ENCODE measurements around the gene MRPS6. TPM values are rescaled to one million over a fixed set of nuclear protein-coding genes. Genes with fewer than 3 reads are reported as not detected.

The MRPS6 gene
- total RNA-seq, 2 donors from 2014 or later: 154 to 193 TPM

- ATAC-seq (replicated peaks in 1 of 2) (no peak), DNase-seq (no peak)
- H3K4me1 Mint-ChIP-seq (ENCODE audit: low read depth): peaks cover 61% of the 10 kb centered on the region
- H3K27me3 Mint-ChIP-seq (ENCODE audit: low read depth): no peaks in the 10 kb centered on the region
- H3K27ac Mint-ChIP-seq: no peak overlapping the region
- no peak overlapping the region for H3K4me3 Mint-ChIP-seq
- H3K36me3 Mint-ChIP-seq (ENCODE audit: insufficient read depth in 2 of 2): peaks cover 13 to 18% of the 10 kb centered on the region in 2 donors
- H3K9me3 Mint-ChIP-seq: no peaks in the 10 kb centered on the region
These were observed 43.2 kb downstream of the MRPS6 start for GRCh38 chr21:34116569-34116968.

- DNase-seq (no peak), ATAC-seq (replicated peaks in 1 of 2) (no peak)
- H3K27me3 Mint-ChIP-seq (ENCODE audit: low read depth): no peaks in the 10 kb centered on the region
- H3K9me3 Mint-ChIP-seq: peaks cover 5% of the 10 kb centered on the region in 2 donors
- peaks cover 56% of the 10 kb centered on the region for H3K4me1 Mint-ChIP-seq (ENCODE audit: low read depth)
- no peak overlapping the region for H3K27ac Mint-ChIP-seq
- peaks cover 12 to 32% of the 10 kb centered on the region in 2 donors for H3K36me3 Mint-ChIP-seq (ENCODE audit: insufficient read depth in 2 of 2)
- no peak overlapping the region for H3K4me3 Mint-ChIP-seq
These were observed 47.5 kb downstream of the MRPS6 start for GRCh38 chr21:34120867-34121266.

DNA sequence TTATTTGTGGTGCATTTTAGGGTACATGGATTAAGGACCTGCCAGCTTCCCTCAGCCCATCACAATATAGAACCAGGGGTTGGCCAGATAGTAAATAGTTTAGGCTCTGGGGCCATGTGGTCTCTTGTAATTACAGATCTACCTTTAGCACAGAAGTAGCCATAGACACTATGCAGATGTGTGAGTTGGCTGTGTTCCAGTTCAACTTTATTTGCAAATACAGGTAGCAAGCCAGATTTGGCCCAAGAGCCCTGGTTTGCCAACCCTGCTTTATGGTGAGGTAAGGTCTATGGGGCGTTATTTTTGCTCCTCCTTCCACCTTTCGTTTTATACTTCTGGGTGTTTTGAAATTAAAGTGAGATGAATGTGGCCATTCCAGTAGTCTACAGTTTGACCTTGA is 48.7 kb downstream of the MRPS6 start:
- no peak overlapping the region for H3K4me3 Mint-ChIP-seq
- H3K36me3 Mint-ChIP-seq (ENCODE audit: insufficient read depth in 2 of 2): peaks cover 11 to 34% of the 10 kb centered on the region in 2 donors
- no peaks in the 10 kb centered on the region for H3K27me3 Mint-ChIP-seq (ENCODE audit: low read depth)
- no peak overlapping the region for H3K27ac Mint-ChIP-seq
- peaks cover 58% of the 10 kb centered on the region for H3K4me1 Mint-ChIP-seq (ENCODE audit: low read depth)
- ATAC-seq (replicated peaks in 1 of 2) (no peak), DNase-seq (no peak)
- H3K9me3 Mint-ChIP-seq: peaks cover 5% of the 10 kb centered on the region in 2 donors

GRCh38 chr21:34123609-34124008 is 50.2 kb downstream of the MRPS6 start:
- H3K4me3 Mint-ChIP-seq: no peak overlapping the region
- H3K9me3 Mint-ChIP-seq: peaks cover 5% of the 10 kb centered on the region in 2 donors
- H3K4me1 Mint-ChIP-seq (ENCODE audit: low read depth): peaks cover 70% of the 10 kb centered on the region
- peaks cover 8 to 29% of the 10 kb centered on the region in 2 donors for H3K36me3 Mint-ChIP-seq (ENCODE audit: insufficient read depth in 2 of 2)
- ATAC-seq (replicated peaks in 1 of 2) (no peak), DNase-seq (no peak)
- no peak overlapping the region for H3K27ac Mint-ChIP-seq
- no peaks in the 10 kb centered on the region for H3K27me3 Mint-ChIP-seq (ENCODE audit: low read depth)

- Mint-ChIP-seq H3K27me3 (ENCODE audit: low read depth) (no peaks in the 10 kb centered on the region), H3K9me3 (peaks cover 5% of the 10 kb centered on the region in 2 donors), H3K36me3 (ENCODE audit: insufficient read depth in 2 of 2) (peaks cover 12 to 38% of the 10 kb centered on the region in 2 donors), H3K4me1 (ENCODE audit: low read depth) (peaks cover 84% of the 10 kb centered on the region), H3K4me3 (no peak overlapping the region), H3K27ac (no peak overlapping the region)
- DNase-seq (no peak), ATAC-seq (replicated peaks in 1 of 2) (no peak)
These were observed 52.9 kb downstream of the MRPS6 start for GRCh38 chr21:34126269-34126668.

GRCh38 chr21:34126691-34127090 is 53.3 kb downstream of the MRPS6 start:
- ATAC-seq (replicated peaks in 1 of 2) (no peak), DNase-seq (no peak)
- Mint-ChIP-seq H3K4me3 (no peak overlapping the region), H3K27ac (no peak overlapping the region), H3K27me3 (ENCODE audit: low read depth) (no peaks in the 10 kb centered on the region), H3K36me3 (ENCODE audit: insufficient read depth in 2 of 2) (peaks cover 14 to 36% of the 10 kb centered on the region in 2 donors), H3K4me1 (ENCODE audit: low read depth) (peaks cover 84% of the 10 kb centered on the region), H3K9me3 (peaks cover 5% of the 10 kb centered on the region in 2 donors)

GRCh38 chr21:34128124-34128523 is 54.7 kb downstream of the MRPS6 start:
- ATAC-seq (replicated peaks in 1 of 2) (no peak), DNase-seq (no peak)
- H3K27me3 Mint-ChIP-seq (ENCODE audit: low read depth): no peaks in the 10 kb centered on the region
- peak overlapping the region; percentile 39 for H3K27ac Mint-ChIP-seq
- H3K36me3 Mint-ChIP-seq (ENCODE audit: insufficient read depth in 2 of 2): peaks cover 16 to 37% of the 10 kb centered on the region in 2 donors
- H3K4me1 Mint-ChIP-seq (ENCODE audit: low read depth): peaks cover 96% of the 10 kb centered on the region
- H3K4me3 Mint-ChIP-seq: no peak overlapping the region
- H3K9me3 Mint-ChIP-seq: peaks cover 5% of the 10 kb centered on the region in 2 donors

DNA sequence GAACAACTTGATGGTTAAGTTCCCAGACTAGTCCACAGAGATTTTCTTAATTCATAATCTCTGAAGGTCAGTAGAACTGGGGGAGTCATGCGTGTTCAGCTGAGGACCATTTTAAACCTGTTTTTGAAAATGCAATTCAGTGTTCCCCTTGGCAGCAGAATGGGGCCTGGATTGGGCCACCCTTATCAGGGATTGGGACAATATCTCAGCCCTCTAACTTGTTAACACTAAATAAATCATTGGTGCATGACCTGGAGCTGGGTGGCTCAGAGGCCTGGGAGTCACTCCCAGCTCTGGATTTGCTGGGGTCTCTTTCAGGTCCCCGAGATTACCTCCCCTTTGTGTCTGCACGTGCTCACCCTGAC is 55.3 kb downstream of the MRPS6 start:
- Mint-ChIP-seq H3K4me3 (peak overlapping the region; percentile 69 to 81), H3K9me3 (peaks cover 5% of the 10 kb centered on the region in 2 donors), H3K36me3 (ENCODE audit: insufficient read depth in 2 of 2) (peaks cover 21 to 39% of the 10 kb centered on the region in 2 donors), H3K27me3 (ENCODE audit: low read depth) (no peaks in the 10 kb centered on the region), H3K4me1 (ENCODE audit: low read depth) (peaks cover 96% of the 10 kb centered on the region), H3K27ac (peak overlapping the region; percentile 66)
- ATAC-seq (replicated peaks in 1 of 2): no peak
- no peak for DNase-seq

DNA sequence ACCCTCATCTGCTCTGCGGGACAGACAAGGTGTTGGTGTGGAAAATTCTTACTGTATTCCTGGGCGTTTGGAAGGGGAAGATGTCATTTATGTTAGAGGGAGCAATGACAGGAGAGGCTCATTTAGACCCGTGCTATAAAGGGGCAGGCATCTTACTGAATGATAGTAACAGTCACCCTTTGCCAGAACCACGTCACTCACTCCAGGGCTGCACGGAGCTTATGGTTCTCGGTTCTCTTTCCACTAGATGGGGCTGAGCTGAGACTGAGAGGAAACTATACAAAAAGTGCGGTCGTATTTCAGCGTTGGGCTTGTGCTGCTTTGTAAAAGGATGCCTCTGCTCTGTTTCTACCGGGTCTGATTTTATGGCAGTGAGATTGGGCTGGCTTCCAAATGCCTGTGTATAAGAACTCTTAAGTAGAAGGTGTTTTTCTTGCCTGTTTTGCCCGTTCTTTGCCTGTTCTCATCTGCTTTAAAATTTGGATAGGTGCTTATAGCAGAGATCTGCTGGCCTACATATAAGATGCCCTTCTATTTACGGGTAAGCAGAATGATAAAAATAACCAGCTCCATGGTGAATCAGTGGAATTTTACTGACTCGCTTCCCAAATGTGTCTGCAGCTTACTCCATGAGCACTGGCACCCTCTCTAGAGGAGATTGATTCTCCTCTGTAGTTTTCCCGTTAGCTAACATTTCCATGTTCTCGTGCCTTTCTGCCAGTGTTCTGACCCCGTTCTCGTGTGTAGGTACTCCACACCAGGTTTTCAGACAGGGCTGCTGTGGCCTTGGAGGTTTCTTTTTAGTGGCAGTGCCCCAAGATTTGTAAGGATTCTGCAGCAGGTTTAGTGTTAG is 55.9 kb downstream of the MRPS6 start:
- H3K4me1 Mint-ChIP-seq (ENCODE audit: low read depth): peaks cover 93% of the 10 kb centered on the region
- ATAC-seq (replicated peaks in 1 of 2): peak; percentile 92 to 95
- peak; percentile 76 to 82 for DNase-seq
- no peaks in the 10 kb centered on the region for H3K27me3 Mint-ChIP-seq (ENCODE audit: low read depth)
- peak overlapping the region; percentile 66 for H3K27ac Mint-ChIP-seq
- H3K4me3 Mint-ChIP-seq: peak overlapping the region; percentile 69 to 81
- peaks cover 5 to 6% of the 10 kb centered on the region in 2 donors for H3K9me3 Mint-ChIP-seq
- peaks cover 23 to 38% of the 10 kb centered on the region in 2 donors for H3K36me3 Mint-ChIP-seq (ENCODE audit: insufficient read depth in 2 of 2)

- no peak for ATAC-seq (replicated peaks in 1 of 2)
- H3K36me3 Mint-ChIP-seq (ENCODE audit: insufficient read depth in 2 of 2): peaks cover 19 to 38% of the 10 kb centered on the region in 2 donors
- DNase-seq: no peak
- H3K9me3 Mint-ChIP-seq: peaks cover 0 to 1% of the 10 kb centered on the region in 2 donors
- peak overlapping the region; percentile 69 to 81 for H3K4me3 Mint-ChIP-seq
- peak overlapping the region; percentile 97 for H3K27ac Mint-ChIP-seq
- H3K27me3 Mint-ChIP-seq (ENCODE audit: low read depth): no peaks in the 10 kb centered on the region
- H3K4me1 Mint-ChIP-seq (ENCODE audit: low read depth): peaks cover 93% of the 10 kb centered on the region
These were observed 56.7 kb downstream of the MRPS6 start for GRCh38 chr21:34129901-34130715.

GRCh38 chr21:34130716-34130985 is 57.3 kb downstream of the MRPS6 start:
- Mint-ChIP-seq H3K4me3 (peak overlapping the region; percentile 69 to 81), H3K36me3 (ENCODE audit: insufficient read depth in 2 of 2) (peaks cover 19 to 40% of the 10 kb centered on the region in 2 donors), H3K9me3 (peaks cover 0 to 1% of the 10 kb centered on the region in 2 donors), H3K27me3 (ENCODE audit: low read depth) (no peaks in the 10 kb centered on the region), H3K27ac (peak overlapping the region; percentile 97), H3K4me1 (ENCODE audit: low read depth) (peaks cover 93% of the 10 kb centered on the region)
- DNase-seq (no peak), ATAC-seq (replicated peaks in 1 of 2) (no peak)

DNA sequence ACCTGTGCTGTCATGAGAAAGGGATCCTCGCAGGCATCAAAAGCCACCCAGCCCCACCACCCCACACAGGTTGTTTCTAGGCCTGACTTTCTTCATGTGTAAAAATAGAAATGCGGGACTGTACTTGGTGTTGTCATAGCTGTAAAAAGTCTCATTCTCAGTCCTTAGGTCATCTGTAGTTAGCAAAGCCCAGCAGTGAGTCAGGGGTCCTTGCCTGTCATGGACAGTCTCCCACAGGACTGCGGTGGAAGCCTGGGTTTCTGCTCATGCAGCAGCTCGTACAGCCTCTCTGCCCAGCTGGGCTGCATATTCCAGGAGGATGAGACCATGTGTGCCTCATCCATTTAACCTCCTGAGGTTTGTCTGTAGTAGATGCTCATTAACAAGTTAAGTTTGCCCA is 58.2 kb downstream of the MRPS6 start:
- Mint-ChIP-seq H3K36me3 (ENCODE audit: insufficient read depth in 2 of 2) (peaks cover 17 to 44% of the 10 kb centered on the region in 2 donors), H3K9me3 (peaks cover 0 to 1% of the 10 kb centered on the region in 2 donors), H3K27ac (peak overlapping the region; percentile 67), H3K27me3 (ENCODE audit: low read depth) (no peaks in the 10 kb centered on the region), H3K4me3 (peak overlapping the region; percentile 69 to 81), H3K4me1 (ENCODE audit: low read depth) (peaks cover 93% of the 10 kb centered on the region)
- DNase-seq: no peak
- no peak for ATAC-seq (replicated peaks in 1 of 2)

- peaks cover 91% of the 10 kb centered on the region for H3K4me1 Mint-ChIP-seq (ENCODE audit: low read depth)
- no peak for ATAC-seq (replicated peaks in 1 of 2)
- peak overlapping the region; percentile 54 for H3K27ac Mint-ChIP-seq
- peaks cover 17 to 46% of the 10 kb centered on the region in 2 donors for H3K36me3 Mint-ChIP-seq (ENCODE audit: insufficient read depth in 2 of 2)
- H3K27me3 Mint-ChIP-seq (ENCODE audit: low read depth): no peaks in the 10 kb centered on the region
- H3K4me3 Mint-ChIP-seq: peak overlapping the region; percentile 69 to 81
- H3K9me3 Mint-ChIP-seq: peaks cover 0 to 1% of the 10 kb centered on the region in 2 donors
- no peak for DNase-seq
These were observed 58.8 kb downstream of the MRPS6 start for GRCh38 chr21:34132202-34132601.

All from activated T-cell treated with anti-CD3 and anti-CD28 coated beads, Interleukin-2, amount 50 U/mL, for 72 hours (primary cell).